GM18951 (cell line): ENCODE results near the gene CEP19.

Experiments
- POLR2A ChIP-seq: IDR thresholded peaks from 4 replicates; pipeline ENCODE4 v1.6.1; 2011; ENCODE audit warnings: mild to moderate bottlenecking; ENCODE audit not compliant: insufficient read length, insufficient read depth; ENCODE audit errors: extremely low read depth
- in situ Hi-C: fragments of 300-500 bp; cut with MboI; formaldehyde crosslinking; loops from one replicate; pipeline ENCODE4 v1.12.0; 2022; ENCODE audit warnings: low sequenced_read_pairs, mixed read lengths, inconsistent platforms; ENCODE audit not compliant: unreplicated experiment

CEP19 gene

GRCh38 chr3:196666001-196666867, 45.8 kb downstream of the CEP19 start:
- in situ Hi-C loops: no loop called here
- no peak for TF ChIP-seq POLR2A

- TF ChIP-seq POLR2A: no peak
- in situ Hi-C loops: no loop called here
Observed at GRCh38 chr3:196662711-196663571, 49.1 kb downstream of the CEP19 start.

GRCh38 chr3:196662033-196662432, 50.0 kb downstream of the CEP19 start:
- in situ Hi-C loops: no loop called here
- no peak for TF ChIP-seq POLR2A

GRCh38 chr3:196661400-196661799, 50.6 kb downstream of the CEP19 start:
- in situ Hi-C loops: no loop called here
- no peak for TF ChIP-seq POLR2A

GRCh38 chr3:196660381-196661166, 51.5 kb downstream of the CEP19 start:
- TF ChIP-seq POLR2A: no peak

GRCh38 chr3:196659901-196660351, 52.1 kb downstream of the CEP19 start:
- TF ChIP-seq POLR2A: no peak
- in situ Hi-C loops: no loop called here

More at GRCh38 chr3:196660381-196661166, 51.5 kb downstream of the CEP19 start:
- in situ Hi-C loops: no loop called here
